GM18858 (cell line): Measurements from ENCODE around the gene SLFN12L.
"Not testable (repeated sequence)": the region's sequence is repeated elsewhere in the genome, so short reads cannot be mapped to it uniquely, and the experiment has no call there.

Source experiments
- ATAC-seq: cut with Tn5 transposase; IDR thresholded peaks from one replicate; pipeline ENCODE4 v1.9.1; 2021; ENCODE audit not compliant: unreplicated experiment

Gene SLFN12L

GRCh38 chr17:35537601-35538141 is at the start of gene SLFN12L:
Gene SLFN12L (minus strand): TSS chr17:35537678. CDS start chr17:35522364, 15,314 bp downstream.
- no peak for ATAC-seq

- ATAC-seq = no peak
Observed at GRCh38 chr17:35586569-35587073, 49.1 kb upstream of the SLFN12L start.

- no peak for ATAC-seq
Observed at GRCh38 chr17:35584061-35584460, 46.6 kb upstream of the SLFN12L start.

GRCh38 chr17:35578929-35579432 is 41.5 kb upstream of the SLFN12L start:
- ATAC-seq = no peak

- ATAC-seq = no peak
Observed at GRCh38 chr17:35578197-35578928, 40.9 kb upstream of the SLFN12L start, which contains the start of gene PEX12. Gene PEX12 (minus strand): TSS chr17:35578571. CDS start chr17:35578021, 550 bp downstream.

GRCh38 chr17:35577830-35578196 is 40.3 kb upstream of the SLFN12L start:
- ATAC-seq = no peak

GRCh38 chr17:35575759-35576158 is 38.3 kb upstream of the SLFN12L start:
- no peak for ATAC-seq

GRCh38 chr17:35569405-35569804 is 31.9 kb upstream of the SLFN12L start:
- no peak for ATAC-seq

- ATAC-seq = no peak
Observed at GRCh38 chr17:35568561-35568960, 31.1 kb upstream of the SLFN12L start.

GRCh38 chr17:35566968-35567367 is 29.5 kb upstream of the SLFN12L start:
- no peak for ATAC-seq

GRCh38 chr17:35563181-35563580 is 25.7 kb upstream of the SLFN12L start:
- not testable (repeated sequence) for ATAC-seq

- ATAC-seq = no peak
Observed at GRCh38 chr17:35560703-35561102, 23.2 kb upstream of the SLFN12L start, which contains the start of gene SLFN14. Gene SLFN14 (minus strand): TSS chr17:35560819. CDS start chr17:35558062, 2,757 bp downstream.

- ATAC-seq = no peak
Observed at GRCh38 chr17:35559495-35560210, 22.2 kb upstream of the SLFN12L start.

GRCh38 chr17:35557353-35557752 is 19.9 kb upstream of the SLFN12L start:
- ATAC-seq = no peak

GRCh38 chr17:35555691-35556090 is 18.2 kb upstream of the SLFN12L start:
- ATAC-seq = no peak

- no peak for ATAC-seq
Observed at GRCh38 chr17:35554668-35555067, 17.2 kb upstream of the SLFN12L start.

GRCh38 chr17:35553310-35553709 is 15.8 kb upstream of the SLFN12L start:
- no peak for ATAC-seq

- no peak for ATAC-seq
Observed at GRCh38 chr17:35548978-35549377, 11.5 kb upstream of the SLFN12L start.

- no peak for ATAC-seq
Observed at GRCh38 chr17:35548208-35548810, 10.8 kb upstream of the SLFN12L start.

GRCh38 chr17:35546487-35546886 is 9.0 kb upstream of the SLFN12L start:
- no peak for ATAC-seq

- ATAC-seq = no peak
Observed at GRCh38 chr17:35545150-35545549, 7.7 kb upstream of the SLFN12L start.
